HG02938 (cell line): ENCODE data around the gene VEPH1.

Experiments used
- ATAC-seq: cut with Tn5 transposase; IDR thresholded peaks from one replicate; pipeline ENCODE4 v1.9.1; 2021; ENCODE audit warnings: mild to moderate bottlenecking, moderate library complexity; ENCODE audit not compliant: unreplicated experiment

Gene VEPH1

DNA sequence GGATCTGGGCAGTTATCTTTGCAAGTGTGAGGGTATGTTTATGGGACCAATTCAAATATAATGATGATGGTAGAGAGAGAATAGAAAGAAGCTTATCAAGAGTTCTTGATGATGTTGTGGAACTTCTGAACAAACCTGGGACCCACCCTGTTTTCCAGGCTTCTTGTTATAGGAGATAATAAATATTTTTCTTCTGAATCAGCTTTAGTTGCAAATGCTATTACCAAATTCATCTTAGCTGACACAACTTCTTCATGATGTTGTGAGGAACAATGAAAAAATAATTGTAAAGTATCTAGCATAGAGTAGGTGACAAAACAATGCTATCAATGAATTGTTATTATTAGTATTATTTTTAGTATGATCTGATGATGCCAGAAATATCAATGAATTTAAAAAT, 110.1 kb downstream of the VEPH1 start:
- no peak for ATAC-seq

DNA sequence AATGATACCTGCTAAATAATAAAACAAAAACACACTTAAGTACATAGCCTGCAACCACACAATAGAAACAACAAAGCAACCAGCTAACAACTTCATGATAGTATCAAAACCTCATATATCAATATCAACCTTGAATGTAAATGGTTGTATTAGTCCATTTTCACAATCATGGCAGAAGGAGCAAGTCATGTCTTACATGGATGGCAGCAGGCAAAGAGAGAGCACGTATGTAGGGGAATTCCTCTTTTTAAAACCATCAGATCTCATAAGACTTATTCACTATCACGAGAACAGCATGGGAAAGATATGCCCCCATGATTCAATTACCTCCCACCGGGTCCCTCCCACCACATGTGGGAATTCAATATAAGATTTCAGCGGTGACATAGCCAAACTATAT, 111.1 kb downstream of the VEPH1 start:
- no peak for ATAC-seq

DNA sequence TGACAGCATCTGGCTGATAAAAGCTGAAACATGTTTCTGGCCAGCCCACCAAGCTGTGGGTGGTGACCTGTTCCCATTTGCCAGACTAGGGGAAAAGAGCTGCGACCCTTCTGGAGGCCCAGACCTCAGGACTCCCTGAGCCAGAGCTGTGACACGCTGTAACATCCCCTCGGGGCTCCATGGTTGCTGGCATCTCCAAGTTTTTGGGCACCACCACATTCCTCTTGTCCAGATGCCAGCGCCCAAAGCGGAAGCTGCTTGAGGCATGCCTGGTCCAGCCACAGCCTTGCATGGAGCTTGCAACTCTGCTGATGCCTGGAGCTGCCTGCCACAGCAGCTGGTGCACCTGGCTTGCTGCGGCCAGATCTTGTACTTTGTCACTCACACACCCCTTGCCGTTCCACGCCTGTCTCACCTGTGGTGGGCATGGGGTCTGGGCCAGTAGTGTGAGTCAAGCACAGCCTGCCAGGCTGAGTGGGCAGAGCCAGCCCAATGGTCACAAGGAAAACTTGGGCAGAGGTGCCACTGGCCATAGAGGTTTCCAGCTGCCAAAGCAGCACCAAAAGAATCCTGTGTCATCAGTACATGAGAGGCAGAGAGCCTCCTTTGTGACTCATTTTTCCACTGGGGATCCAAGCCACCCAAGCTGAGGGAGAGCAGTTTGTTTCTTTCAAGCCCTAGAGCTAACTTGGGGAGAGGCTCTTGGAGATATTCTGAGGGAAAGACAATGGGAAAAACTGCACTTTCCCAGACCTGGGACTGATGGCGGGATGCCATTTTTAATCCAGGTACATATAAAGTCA, 112.3 kb downstream of the VEPH1 start:
- ATAC-seq, result no peak

GRCh38 chr3:157388976-157389375, 114.2 kb downstream of the VEPH1 start:
- ATAC-seq, result no peak

GRCh38 chr3:157387708-157388435, 115.3 kb downstream of the VEPH1 start:
- no peak for ATAC-seq

GRCh38 chr3:157384491-157384890, 118.7 kb downstream of the VEPH1 start:
- no peak for ATAC-seq

DNA sequence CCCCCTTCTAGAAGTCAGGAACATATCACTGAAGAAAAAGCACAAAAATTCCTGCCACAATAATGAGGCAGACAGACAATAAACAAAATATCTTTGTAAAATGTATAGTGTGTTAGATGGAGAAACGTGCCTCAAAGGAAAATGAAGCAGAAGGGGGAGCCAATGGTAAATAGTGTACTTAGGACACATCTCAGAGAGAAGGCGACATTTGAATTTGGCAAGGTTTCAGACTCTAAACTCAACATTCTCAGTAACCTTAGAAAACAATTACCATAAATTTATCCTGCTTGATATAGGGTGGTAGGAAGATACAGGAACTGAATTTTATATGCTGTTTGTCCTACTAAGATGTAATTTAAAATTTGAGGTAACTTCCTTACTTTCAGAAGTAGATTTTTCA, 119.2 kb downstream of the VEPH1 start:
- ATAC-seq, result no peak

GRCh38 chr3:157381606-157382005, 121.6 kb downstream of the VEPH1 start:
- no peak for ATAC-seq

GRCh38 chr3:157379525-157380140, 123.6 kb downstream of the VEPH1 start:
- no peak for ATAC-seq

- no peak for ATAC-seq
Measured at GRCh38 chr3:157376603-157377300, 126.5 kb downstream of the VEPH1 start.

DNA sequence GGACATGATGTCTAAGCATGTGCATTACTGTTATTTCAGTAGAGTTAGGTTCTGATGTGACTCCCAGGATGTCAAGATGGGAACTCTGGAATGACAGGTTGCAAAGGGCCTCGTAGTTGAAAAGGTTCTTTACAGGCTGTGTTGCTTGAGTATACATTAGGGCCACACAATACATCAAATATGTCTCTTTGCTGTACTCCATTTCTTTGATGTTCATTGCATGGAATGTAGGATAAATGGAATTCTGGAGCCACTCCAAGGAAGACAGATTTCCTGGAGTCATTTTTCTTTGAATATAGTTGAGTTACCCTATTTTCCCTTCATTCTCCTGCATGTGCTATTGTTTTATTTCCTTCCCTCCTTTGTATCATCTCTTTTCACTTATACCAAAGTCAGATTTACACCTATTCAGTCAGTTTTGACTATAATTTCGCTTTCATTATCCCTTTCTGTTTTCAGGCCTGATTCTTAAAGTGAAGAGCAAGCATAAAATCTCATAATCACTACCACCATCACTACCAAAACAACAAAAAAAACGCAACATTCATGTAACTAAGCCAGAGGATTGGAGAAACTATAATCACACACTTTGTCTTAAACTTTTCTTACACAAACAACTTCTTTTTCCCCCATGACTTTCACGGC, 127.8 kb downstream of the VEPH1 start:
- no peak for ATAC-seq

GRCh38 chr3:157374933-157375332, 128.3 kb downstream of the VEPH1 start:
- no peak for ATAC-seq

GRCh38 chr3:157373783-157374182, 129.4 kb downstream of the VEPH1 start:
- no peak for ATAC-seq

- no peak for ATAC-seq
Measured at GRCh38 chr3:157370867-157371266, 132.3 kb downstream of the VEPH1 start.

DNA sequence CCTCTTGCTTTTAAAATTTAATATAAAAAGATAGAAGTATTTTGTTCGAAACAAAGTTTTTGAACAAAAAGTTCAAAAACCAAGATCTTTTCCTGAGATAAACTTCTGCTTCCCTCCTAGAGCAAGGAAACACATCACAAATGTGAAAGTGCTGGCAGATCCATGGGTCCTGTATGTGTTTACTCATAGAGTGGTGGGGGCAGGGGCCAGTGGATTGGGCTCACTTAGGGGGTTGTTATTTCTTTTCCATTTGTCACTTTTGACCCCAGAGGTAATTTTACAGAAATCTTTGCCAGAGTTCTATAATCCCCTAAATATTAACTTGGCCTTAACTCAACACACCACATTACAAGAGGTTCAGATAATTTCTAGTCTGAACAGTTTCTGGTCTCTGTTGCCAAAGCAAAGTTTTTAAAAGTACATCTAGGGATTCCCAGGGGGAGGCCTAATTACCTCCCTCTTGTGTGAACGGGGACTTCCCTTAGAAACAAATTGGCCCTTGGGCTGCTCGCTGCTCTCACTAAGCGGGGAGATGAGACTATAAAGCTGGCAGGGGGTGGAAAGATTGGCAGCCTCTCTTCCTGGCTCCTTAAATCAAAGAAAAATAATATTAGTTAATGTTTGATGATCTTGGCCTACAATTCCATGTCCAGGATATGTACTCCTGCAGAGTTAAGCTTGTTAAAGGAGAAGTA, 133.3 kb downstream of the VEPH1 start:
- ATAC-seq, result no peak

DNA sequence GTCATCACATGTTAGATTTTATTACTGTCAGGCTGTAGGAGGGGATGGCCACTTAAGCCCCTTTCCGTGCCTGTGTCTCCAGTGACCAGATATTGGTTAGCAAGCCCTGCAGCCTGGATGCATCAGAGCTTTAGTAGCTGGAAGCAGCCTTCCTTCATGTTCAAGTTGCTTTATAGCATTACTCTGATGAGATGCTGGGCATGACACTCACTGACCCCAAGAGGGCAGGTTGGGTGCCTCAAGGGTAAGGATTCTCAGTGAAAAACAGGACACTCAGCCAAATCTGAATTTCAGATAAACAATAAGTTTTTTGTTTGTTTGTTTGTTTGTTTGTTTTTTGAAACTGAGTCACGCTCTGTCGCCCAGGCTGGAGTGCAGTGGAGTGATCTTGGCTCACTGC, 135.0 kb downstream of the VEPH1 start:
- ATAC-seq, result no peak

DNA sequence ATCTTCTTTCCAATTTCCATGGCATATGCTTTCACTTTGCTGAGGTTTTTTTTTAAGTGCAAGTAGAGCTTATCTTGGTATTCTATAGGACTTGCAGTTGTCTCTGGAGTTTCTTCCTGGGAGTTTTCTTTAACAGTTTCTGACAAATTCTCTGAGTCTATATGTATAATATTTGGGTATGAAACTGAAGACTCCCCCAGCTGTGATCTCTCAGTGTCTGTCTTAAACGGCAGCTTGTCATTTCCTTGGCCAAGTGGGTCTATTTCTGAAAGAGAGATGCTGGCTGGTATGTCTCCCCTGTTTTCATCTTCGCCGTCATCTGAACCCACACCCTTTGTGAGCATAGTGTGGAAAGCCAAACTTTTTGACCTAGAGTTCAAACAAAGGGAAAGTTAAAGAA, 139.8 kb downstream of the VEPH1 start:
- ATAC-seq, result no peak

DNA sequence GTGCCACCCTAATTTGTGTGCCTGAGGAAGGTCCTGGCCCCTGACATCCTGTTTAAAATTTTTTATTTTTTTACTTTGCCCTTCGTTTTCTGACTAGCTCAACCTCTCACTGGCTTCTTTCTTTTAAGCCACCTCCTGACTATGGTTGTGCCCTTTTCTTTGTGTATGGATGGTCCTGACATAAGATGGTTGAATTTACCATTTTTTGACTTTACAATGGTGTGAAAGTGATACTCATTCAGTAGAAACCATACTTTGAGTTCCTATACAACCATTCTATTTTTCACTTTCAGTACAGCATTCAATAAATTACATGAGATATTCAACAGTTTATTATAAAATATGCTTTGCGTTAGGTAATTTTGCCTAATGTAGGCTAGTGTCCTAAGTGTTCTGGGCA, 140.9 kb downstream of the VEPH1 start:
- no peak for ATAC-seq

DNA sequence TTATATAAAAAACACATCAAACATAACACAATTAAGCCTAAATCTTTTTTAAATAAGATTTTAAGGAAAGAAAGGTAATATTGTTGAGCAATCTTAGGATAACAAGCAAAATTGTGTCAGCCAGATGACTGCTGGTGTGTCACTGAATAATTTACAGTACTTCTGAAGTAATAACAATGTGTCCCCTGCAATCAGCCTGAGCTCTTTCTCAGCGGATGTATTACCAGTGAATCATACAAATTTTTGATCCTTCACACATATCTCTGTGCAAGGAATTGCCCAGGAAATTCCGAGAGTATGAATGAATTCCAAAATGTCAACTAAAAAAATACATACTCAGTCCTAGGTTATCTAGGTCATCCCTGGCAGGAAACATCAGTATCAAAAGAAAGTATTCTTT, 143.2 kb downstream of the VEPH1 start:
- no peak for ATAC-seq

DNA sequence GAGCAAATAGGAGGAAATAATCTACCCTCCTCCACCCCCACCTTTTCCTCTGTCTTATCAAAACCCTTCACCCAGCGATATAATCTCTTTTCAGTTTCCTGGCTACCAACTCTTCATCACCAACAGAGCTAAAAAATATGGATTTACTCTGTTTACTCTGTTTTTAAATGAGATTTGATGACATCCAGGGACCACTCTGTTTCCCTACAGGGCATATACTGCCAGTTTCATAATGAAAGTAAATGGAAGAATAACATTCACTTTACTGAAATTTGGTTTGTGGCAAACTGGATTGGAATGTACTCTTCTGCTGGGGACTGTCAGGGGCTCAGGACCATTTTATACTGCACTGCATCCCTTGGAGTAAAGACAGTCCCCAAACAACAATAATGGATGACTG, 146.7 kb downstream of the VEPH1 start:
- no peak for ATAC-seq
